Measurements from ENCODE around the gene EEF2KMT. TPM values are rescaled to one million over a fixed set of nuclear protein-coding genes. Genes with fewer than 3 reads are reported as not detected.

EEF2KMT gene
- total and polyA plus RNA-seq, 2 of the 13 experiments (the other 11 are each of a cell fraction or from before 2014, with no cell fraction given) = 10.7 to 26.9 TPM

- TF ChIP-seq ZNF318 (CRISPR knock-in tag; IDR thresholded peaks at IDR 0.05) (0 out of 2 replicates have a peak, but pooled peaks have one; percentile 41), JDP2 (CRISPR knock-in tag; IDR thresholded peaks at IDR 0.05; ENCODE audit: borderline replicate concordance) (no peak), ZBTB14 (CRISPR knock-in tag; IDR thresholded peaks at IDR 0.05) (no peak), MYNN (CRISPR knock-in tag; IDR thresholded peaks at IDR 0.05; ENCODE audit: low read depth) (no peak), ZNF354B (CRISPR knock-in tag; IDR thresholded peaks at IDR 0.05) (0 out of 2 replicates have a peak, but pooled peaks have one; percentile 24), IRX3 (CRISPR knock-in tag; IDR thresholded peaks at IDR 0.05; ENCODE audit: borderline replicate concordance, low read depth) (peak; percentile 76; the same call in 1 of the 2 replicates), DNMT1 (CRISPR knock-in tag; IDR thresholded peaks at IDR 0.05) (0 out of 2 replicates have a peak, but pooled peaks have one; percentile 38), ZC3H13 (CRISPR knock-in tag; IDR thresholded peaks at IDR 0.05) (no peak), TSC22D2 (CRISPR knock-in tag; IDR thresholded peaks at IDR 0.05; ENCODE audit: borderline replicate concordance) (no peak), HMGA1 (CRISPR knock-in tag; conservative IDR thresholded peaks at IDR 0.05) (no peak), TAF1 (CRISPR knock-in tag; IDR thresholded peaks at IDR 0.05) (no peak; the same call in 1 of the 2 replicates), HINFP (CRISPR knock-in tag; IDR thresholded peaks at IDR 0.05; ENCODE audit: low read depth) (0 out of 2 replicates have a peak, but pooled peaks have one; percentile 42), HIVEP1 (CRISPR knock-in tag; IDR thresholded peaks at IDR 0.05) (peak; percentile 71; the same call in 1 of the 2 replicates), BRF2 (CRISPR knock-in tag; IDR thresholded peaks at IDR 0.05) (no peak), ZNF33A (CRISPR knock-in tag; IDR thresholded peaks at IDR 0.05; ENCODE audit: borderline replicate concordance) (0 out of 2 replicates have a peak, but pooled peaks have one; percentile 60), ZNF776 (CRISPR knock-in tag; IDR thresholded peaks at IDR 0.05) (no peak)
Measured at GRCh38 chr16:5036228-5037156, 61.1 kb downstream of the EEF2KMT start (continued).
